Neural cell (in vitro differentiated cells): ENCODE data around the gene SP6.

Source experiments
- MXI1 ChIP-seq: fragments of 450-650 bp; conservative IDR thresholded peaks from 2 replicates; pipeline ENCODE4 v1.6.1; 2014; ENCODE audit warnings: antibody characterized with exemption, mild to moderate bottlenecking; ENCODE audit not compliant: poor library complexity, severe bottlenecking
- POLR2AphosphoS5 ChIP-seq: IDR thresholded peaks from 2 replicates; pipeline ENCODE4 v1.6.1; 2012
- RAD21 ChIP-seq: fragments of 450-650 bp; conservative IDR thresholded peaks from 2 replicates; pipeline ENCODE4 v1.6.1; 2014; ENCODE audit warnings: antibody characterized with exemption, mild to moderate bottlenecking, moderate library complexity
- REST ChIP-seq: IDR thresholded peaks from 2 replicates; pipeline ENCODE4 v1.6.1; 2012; ENCODE audit warnings: borderline replicate concordance
- SMC3 ChIP-seq: fragments of 450-650 bp; conservative IDR thresholded peaks from 2 replicates; pipeline ENCODE4 v1.6.1; 2014; ENCODE audit warnings: antibody characterized with exemption, mild to moderate bottlenecking, moderate library complexity; ENCODE audit not compliant: poor library complexity
- TF ChIP-seq, protein P1 (sequence below): fragments of 450-650 bp; IDR thresholded peaks from 2 replicates; pipeline ENCODE4 v1.5.1; 2014; ENCODE audit warnings: antibody characterized with exemption, mild to moderate bottlenecking, moderate library complexity; ENCODE audit not compliant: poor library complexity, severe bottlenecking

DNA sequence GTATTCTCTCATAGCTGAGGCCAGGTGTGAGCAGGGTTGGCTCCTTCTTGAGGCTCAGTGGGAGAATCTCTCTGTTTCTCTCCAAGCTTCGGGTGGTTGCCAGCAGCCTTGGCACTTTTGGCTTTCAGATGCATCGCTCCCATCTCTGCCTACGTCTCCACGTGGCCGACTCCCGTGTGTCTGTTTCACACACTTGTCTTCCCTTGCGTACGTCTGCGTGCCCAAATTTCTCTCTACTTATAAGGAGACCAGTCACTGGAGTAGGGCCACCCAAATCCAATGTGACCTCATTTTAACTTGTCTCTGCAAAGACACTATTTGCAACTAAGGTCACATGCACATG, 44.1 kb downstream of the SP6 start:
- TF ChIP-seq REST = no peak
- TF ChIP-seq, protein P1, sequence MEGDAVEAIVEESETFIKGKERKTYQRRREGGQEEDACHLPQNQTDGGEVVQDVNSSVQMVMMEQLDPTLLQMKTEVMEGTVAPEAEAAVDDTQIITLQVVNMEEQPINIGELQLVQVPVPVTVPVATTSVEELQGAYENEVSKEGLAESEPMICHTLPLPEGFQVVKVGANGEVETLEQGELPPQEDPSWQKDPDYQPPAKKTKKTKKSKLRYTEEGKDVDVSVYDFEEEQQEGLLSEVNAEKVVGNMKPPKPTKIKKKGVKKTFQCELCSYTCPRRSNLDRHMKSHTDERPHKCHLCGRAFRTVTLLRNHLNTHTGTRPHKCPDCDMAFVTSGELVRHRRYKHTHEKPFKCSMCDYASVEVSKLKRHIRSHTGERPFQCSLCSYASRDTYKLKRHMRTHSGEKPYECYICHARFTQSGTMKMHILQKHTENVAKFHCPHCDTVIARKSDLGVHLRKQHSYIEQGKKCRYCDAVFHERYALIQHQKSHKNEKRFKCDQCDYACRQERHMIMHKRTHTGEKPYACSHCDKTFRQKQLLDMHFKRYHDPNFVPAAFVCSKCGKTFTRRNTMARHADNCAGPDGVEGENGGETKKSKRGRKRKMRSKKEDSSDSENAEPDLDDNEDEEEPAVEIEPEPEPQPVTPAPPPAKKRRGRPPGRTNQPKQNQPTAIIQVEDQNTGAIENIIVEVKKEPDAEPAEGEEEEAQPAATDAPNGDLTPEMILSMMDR = no peak
- no peak for TF ChIP-seq POLR2AphosphoS5
- TF ChIP-seq SMC3 = no peak
- no peak for TF ChIP-seq MXI1
- TF ChIP-seq RAD21 = no peak
